HepG2 (cell line): ENCODE measurements around the gene CEP44. TPM values are rescaled to one million over a fixed set of nuclear protein-coding genes. Genes with fewer than 3 reads are reported as not detected.

ENCODE experiments used
- ATAC-seq: fragments of 200-7000 bp; cut with Tn5 transposase; 3 replicates; pipeline ENCODE4 v1.9.1; 2020; ENCODE audit warnings: mild to moderate bottlenecking, moderate library complexity
- Bru-seq: library from RNA; stranded (reverse); fragments of 400-500 nt; gene quantifications from one replicate; lab custom pipeline; 2021; lab: Mats Ljungman, UMichigan
- BruChase-seq, 2 experiments: library from RNA; stranded (reverse); fragments of 400-500 nt; gene quantifications; one replicate each; lab custom pipeline; 2021; lab: Mats Ljungman, UMichigan
- BruUV-seq: library from RNA; stranded (reverse); fragments of 400-500 nt; replicated peaks from 2 replicates; lab custom pipeline; 2021; lab: Mats Ljungman, UMichigan
- CTCF ChIA-PET: fragments of 300-600 bp; formaldehyde crosslinking; extraction: SDS; loops from one replicate; lab custom pipeline; 2021; ENCODE audit warnings: low total read pairs, inconsistent platforms, low intra/inter-chr PET ratio; lab: Yijun Ruan, JAX
- POLR2A ChIA-PET: fragments of 350-600 bp; sonication (Branson Sonifier 250); formaldehyde crosslinking; loops from one replicate; lab custom pipeline; 2020; ENCODE audit warnings: antibody characterized with exemption, inconsistent platforms; lab: Yijun Ruan, JAX
- DNase-seq: peaks from one replicate; pipeline ENCODE4 v3.0.0-alpha.2; 2015; ENCODE audit warnings: low spot score
- FAIRE-seq: peaks from 3 replicates; lab custom pipeline; 2011; peaks lifted over from hg19 to GRCh38; lab: Jason Lieb, UNC
- H2AFZ ChIP-seq: one replicate; pipeline ENCODE4 v1.6.1; 2011; ENCODE audit warnings: low read length, inconsistent platforms
- H3K27ac ChIP-seq: fragments of 300-600 bp; 3 replicates; pipeline ENCODE4 v1.8.0; 2011; ENCODE audit warnings: mixed run types, mild to moderate bottlenecking, mixed read lengths, low read length, inconsistent platforms; ENCODE audit not compliant: insufficient read depth; ENCODE audit errors: extremely low read length
- H3K27me3 ChIP-seq, 2 experiments: fragments of 200-600 bp in 1 of 2; 2 replicates in 1 of 2; 3 replicates in 1 of 2; pipeline versions ENCODE4 v1.6.0 to v1.8.0; 2011; ENCODE audit warnings: low read length in 2 of 2, mild to moderate bottlenecking in 2 of 2, moderate library complexity in 2 of 2, inconsistent platforms in 1 of 2; ENCODE audit not compliant: insufficient read depth in 2 of 2, control insufficient read depth in 1 of 2
- H3K36me3 ChIP-seq, 2 experiments: fragments of 200-600 bp in 1 of 2; replicated peaks in 1 of 2; 2 replicates in 1 of 2; 3 replicates in 1 of 2; pipeline versions ENCODE4 v1.5.1 to v1.8.0; 2011; ENCODE audit warnings: low read length in 2 of 2, inconsistent platforms in 1 of 2; ENCODE audit not compliant: insufficient read depth in 2 of 2, control insufficient read depth in 1 of 2
- H3K4me1 ChIP-seq: 2 replicates; pipeline ENCODE4 v1.5.1; 2012; ENCODE audit warnings: low read length, inconsistent platforms; ENCODE audit not compliant: insufficient read depth
- H3K4me2 ChIP-seq: 2 replicates; pipeline ENCODE4 v1.6.0; 2011; ENCODE audit warnings: low read depth, low read length, inconsistent platforms
- H3K4me3 ChIP-seq, 3 experiments: fragments of 200-600 bp in 1 of 3; sonication (generic), shearing (Covaris generic) in 1 of 3; replicated peaks in 1 of 3; 2 replicates each; pipeline ENCODE4 v1.5.1; 2011 to 2016; ENCODE audit warnings: low read length in 3 of 3, inconsistent platforms in 2 of 3, low read depth in 2 of 3, mild to moderate bottlenecking in 2 of 3, control low read depth in 1 of 3, mixed read lengths in 1 of 3; ENCODE audit not compliant: insufficient read depth in 1 of 3
- H3K79me2 ChIP-seq: one replicate; pipeline ENCODE4 v1.6.1; 2011; ENCODE audit warnings: low read length, inconsistent platforms; ENCODE audit not compliant: insufficient read depth
- H3K9ac ChIP-seq: 2 replicates; pipeline ENCODE4 v1.6.0; 2011; ENCODE audit warnings: mild to moderate bottlenecking, low read depth, low read length, inconsistent platforms; ENCODE audit not compliant: insufficient read depth
- H3K9me3 ChIP-seq: 2 replicates; pipeline ENCODE4 v1.5.1; 2012; ENCODE audit warnings: mild to moderate bottlenecking, low read length
- H4K20me1 ChIP-seq: 2 replicates; pipeline ENCODE4 v1.6.0; 2011; ENCODE audit warnings: inconsistent platforms, mild to moderate bottlenecking, low read length, moderate library complexity; ENCODE audit not compliant: insufficient read depth
- ARHGAP35 ChIP-seq: sonication (generic); formaldehyde crosslinking; IDR thresholded peaks from 2 replicates; pipeline ENCODE4 v1.9.0; 2022; ENCODE audit warnings: mild to moderate bottlenecking, inconsistent platforms, moderate library complexity, missing genetic modification reagents, borderline replicate concordance
- ISL2 ChIP-seq: sonication (generic); formaldehyde crosslinking; IDR thresholded peaks from 2 replicates; pipeline ENCODE4 v1.5.0; 2020; ENCODE audit warnings: missing genetic modification reagents
- MED8 ChIP-seq: sonication (generic); formaldehyde crosslinking; IDR thresholded peaks from 2 replicates; pipeline ENCODE4 v1.8.1; 2023; ENCODE audit warnings: mild to moderate bottlenecking, missing genetic modification reagents; ENCODE audit not compliant: insufficient replicate concordance
- SIX1 ChIP-seq: sonication (generic); formaldehyde crosslinking; IDR thresholded peaks from 2 replicates; pipeline ENCODE4 v1.4.0; 2020; ENCODE audit warnings: missing genetic modification reagents, borderline replicate concordance
- SPEN ChIP-seq: sonication (generic); formaldehyde crosslinking; IDR thresholded peaks from 2 replicates; pipeline ENCODE4 v1.5.1; 2020; ENCODE audit warnings: low read depth, mild to moderate bottlenecking, missing genetic modification reagents
- TARDBP ChIP-seq: sonication (generic); formaldehyde crosslinking; IDR thresholded peaks from 2 replicates; pipeline ENCODE4 v1.8.0; 2022; ENCODE audit warnings: mild to moderate bottlenecking, missing genetic modification reagents
- ZBTB1 ChIP-seq: sonication (generic); formaldehyde crosslinking; IDR thresholded peaks from 2 replicates; pipeline ENCODE4 v1.4.0; 2020; ENCODE audit warnings: missing genetic modification reagents, borderline replicate concordance
- ZNF143 ChIP-seq: sonication (generic); formaldehyde crosslinking; IDR thresholded peaks from 2 replicates; pipeline ENCODE4 v1.4.0; 2020; ENCODE audit warnings: missing genetic modification reagents
- ZNF333 ChIP-seq: sonication (generic); formaldehyde crosslinking; IDR thresholded peaks from 2 replicates; pipeline ENCODE4 v1.4.0; 2020; ENCODE audit warnings: mild to moderate bottlenecking, missing genetic modification reagents, borderline replicate concordance
- WGBS: methylation state at CpG from one replicate; pipeline ENCODE4 v1.1.6; 2017; ENCODE audit warnings: low lambda C conversion rate; 5-methylcytosine and 5-hydroxymethylcytosine counted together
- in situ Hi-C: cut with HindIII; loops from 2 replicates; pipeline ENCODE4 v1.10.0; 2017; ENCODE audit warnings: low pct_unique_long_range_greater_than_20kb; ENCODE audit not compliant: extremely low pct_ligation_motif_present
- intact Hi-C: fragments of 100-400 bp; cut with micrococcal nuclease; formaldehyde crosslinking; loops from one replicate; pipeline ENCODE4 v1.10.0; 2022; ENCODE audit not compliant: unreplicated experiment
- long read RNA-seq, 2 experiments: library from RNA in 1 of 2; library from polyadenylated mRNA in 1 of 2; stranded (forward) in 1 of 2; unstranded in 1 of 2; transcript quantifications; one replicate each; pipeline ENCODE4 v2.0.0, GENCODE V29; 2019 to 2022
- polyA minus RNA-seq, 3 experiments: library from RNA; depleted of rRNA, polyadenylated mRNA; stranded (reverse); fragments of >200 nt; gene quantifications; 2 replicates each; pipeline ENCODE4 v1.2.3, GENCODE V29; 2011; ENCODE audit warnings: low replicate concordance in 1 of 3
- polyA plus RNA-seq, 8 experiments: library from polyadenylated mRNA; depleted of rRNA in 3 of 8; stranded (reverse) in 7 of 8; unstranded in 1 of 8; fragments of >200 nt; fragmentation: Illumina TruSeq in 4 of 8; extraction: Trizol in 4 of 8; gene quantifications; 2 replicates each; pipeline versions ENCODE4 v1.2.1 to v1.2.3, GENCODE V29; 2011 to 2016; ENCODE audit warnings: low read depth in 4 of 8, missing spikeins in 1 of 8, mixed read lengths in 1 of 8; ENCODE audit not compliant: insufficient read depth in 1 of 8
- total RNA-seq, 5 experiments: library from RNA; depleted of rRNA; stranded (reverse); fragments of >200 nt; fragmentation: Illumina TruSeq; extraction: Trizol; gene quantifications; 2 replicates each; pipeline ENCODE4 v1.2.3, GENCODE V29; 2016; ENCODE audit warnings: low read depth in 1 of 5
- TF ChIP-seq, protein P1 (sequence below): sonication (generic); formaldehyde crosslinking; IDR thresholded peaks from 2 replicates; pipeline ENCODE4 v1.4.0; 2020; ENCODE audit warnings: missing genetic modification reagents, borderline replicate concordance

CEP44 gene, protein sequence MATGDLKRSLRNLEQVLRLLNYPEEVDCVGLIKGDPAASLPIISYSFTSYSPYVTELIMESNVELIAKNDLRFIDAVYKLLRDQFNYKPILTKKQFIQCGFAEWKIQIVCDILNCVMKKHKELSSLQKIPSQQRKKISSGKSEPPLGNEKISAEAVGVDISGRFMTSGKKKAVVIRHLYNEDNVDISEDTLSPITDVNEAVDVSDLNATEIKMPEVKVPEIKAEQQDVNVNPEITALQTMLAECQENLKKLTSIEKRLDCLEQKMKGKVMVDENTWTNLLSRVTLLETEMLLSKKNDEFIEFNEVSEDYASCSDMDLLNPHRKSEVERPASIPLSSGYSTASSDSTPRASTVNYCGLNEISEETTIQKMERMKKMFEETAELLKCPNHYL
- total RNA-seq (2016; rRNA removed; fragmentation: Illumina TruSeq; extraction: Trizol) (11.9 and 13.3 TPM in 2 replicates), polyA plus RNA-seq (2011; rRNA removed) (4.9 and 5.5 TPM in 2 replicates), polyA minus RNA-seq (2011; rRNA and poly(A)+ RNA removed; ENCODE audit: low replicate concordance) (3.1 and 15.7 TPM in 2 replicates), Bru-seq, nascent RNA (percentile 61 among the genes with signal in this experiment), BruChase-seq, experiment 1, labeled RNA remaining after a 6-hour chase (percentile 64 among the genes with signal in this experiment), BruChase-seq, experiment 2, labeled RNA remaining after a 2-hour chase (percentile 71 among the genes with signal in this experiment)
- 1.4 and 2.3 TPM in 2 replicates for total RNA-seq (2016; cell fraction: cytosol; rRNA removed; fragmentation: Illumina TruSeq; extraction: Trizol; ENCODE audit: low read depth)
- total RNA-seq (2016; cell fraction: insoluble cytoplasmic fraction; rRNA removed; fragmentation: Illumina TruSeq; extraction: Trizol): 11.2 and 18.1 TPM in 2 replicates
- total RNA-seq (2016; cell fraction: membrane; rRNA removed; fragmentation: Illumina TruSeq; extraction: Trizol): 3.9 and 5.3 TPM in 2 replicates
- total RNA-seq (2016; cell fraction: nucleus; rRNA removed; fragmentation: Illumina TruSeq; extraction: Trizol): 14.5 and 17.5 TPM in 2 replicates
- 1.9 and 3.0 TPM in 2 replicates for polyA plus RNA-seq (2011; cell fraction: cytosol; rRNA removed)
- polyA plus RNA-seq (2011; cell fraction: nucleus; rRNA removed): 4.4 and 6.3 TPM in 2 replicates
- 6.9 and 7.1 TPM in 2 replicates for polyA plus RNA-seq (2012)
- 0.22 and 0.40 TPM in 2 replicates for polyA plus RNA-seq (2016; cell fraction: cytosol; fragmentation: Illumina TruSeq; extraction: Trizol; ENCODE audit: low read depth)
- 6.8 and 8.4 TPM in 2 replicates for polyA plus RNA-seq (2016; cell fraction: insoluble cytoplasmic fraction; fragmentation: Illumina TruSeq; extraction: Trizol; ENCODE audit: low read depth)
- polyA plus RNA-seq (2016; cell fraction: membrane; fragmentation: Illumina TruSeq; extraction: Trizol; ENCODE audit: low read depth): 0.85 and 1.0 TPM in 2 replicates
- 12.3 and 12.9 TPM in 2 replicates for polyA plus RNA-seq (2016; cell fraction: nucleus; fragmentation: Illumina TruSeq; extraction: Trizol; ENCODE audit: insufficient read depth, low read depth)
- polyA minus RNA-seq (2011; cell fraction: cytosol; rRNA and poly(A)+ RNA removed): 5.1 and 5.7 TPM in 2 replicates
- polyA minus RNA-seq (2011; cell fraction: nucleus; rRNA and poly(A)+ RNA removed): 21.4 and 25.0 TPM in 2 replicates
- long read RNA-seq, experiment 1, partial matches to known transcripts: 4 of 8 reads
- long read RNA-seq, experiment 1, other reads (novel, unspliced or antisense): 4 of 8 reads
- long read RNA-seq, experiment 2, partial matches to known transcripts: 0 of 5 reads
- long read RNA-seq, experiment 2, other reads (novel, unspliced or antisense): 5 of 5 reads

GRCh38 chr4:174283507-174284471, at the start of gene CEP44, which contains the start of gene FBXO8:
CEP44 (plus strand) TSS chr4:174283911; CDS start chr4:174299122, 15,211 bp downstream.
FBXO8 (minus strand) TSS chr4:174283667; CDS start chr4:174263092, 20,575 bp downstream.
- peak; percentile 92 for ATAC-seq
- intact Hi-C loops: loop anchor here (2.0 kb wide), 1 partner anchor 61 kb away; no protein-coding TSS in a partner anchor
- POLR2A ChIA-PET: interaction anchor here (1.5 kb wide), 1 partner anchor 23 kb away, joined by 4 read pairs; no protein-coding TSS in a partner anchor
- TF ChIP-seq ZBTB1 (CRISPR knock-in tag): no peak
- TF ChIP-seq ZNF143 (CRISPR knock-in tag): peak; percentile 78
- peak; percentile 70; the same call in 1 of the 2 replicates for TF ChIP-seq TARDBP (CRISPR knock-in tag)
- 0 out of 2 replicates have a peak, but pooled peaks have one; percentile 21 for TF ChIP-seq ISL2 (CRISPR knock-in tag)
- peak; percentile 89 for TF ChIP-seq SPEN (CRISPR knock-in tag)
- 0 out of 2 replicates have a peak, but pooled peaks have one; percentile 65 for TF ChIP-seq ZNF333
- no peak for TF ChIP-seq SIX1
- no peak for TF ChIP-seq MED8 (CRISPR knock-in tag)
- TF ChIP-seq, protein P1, sequence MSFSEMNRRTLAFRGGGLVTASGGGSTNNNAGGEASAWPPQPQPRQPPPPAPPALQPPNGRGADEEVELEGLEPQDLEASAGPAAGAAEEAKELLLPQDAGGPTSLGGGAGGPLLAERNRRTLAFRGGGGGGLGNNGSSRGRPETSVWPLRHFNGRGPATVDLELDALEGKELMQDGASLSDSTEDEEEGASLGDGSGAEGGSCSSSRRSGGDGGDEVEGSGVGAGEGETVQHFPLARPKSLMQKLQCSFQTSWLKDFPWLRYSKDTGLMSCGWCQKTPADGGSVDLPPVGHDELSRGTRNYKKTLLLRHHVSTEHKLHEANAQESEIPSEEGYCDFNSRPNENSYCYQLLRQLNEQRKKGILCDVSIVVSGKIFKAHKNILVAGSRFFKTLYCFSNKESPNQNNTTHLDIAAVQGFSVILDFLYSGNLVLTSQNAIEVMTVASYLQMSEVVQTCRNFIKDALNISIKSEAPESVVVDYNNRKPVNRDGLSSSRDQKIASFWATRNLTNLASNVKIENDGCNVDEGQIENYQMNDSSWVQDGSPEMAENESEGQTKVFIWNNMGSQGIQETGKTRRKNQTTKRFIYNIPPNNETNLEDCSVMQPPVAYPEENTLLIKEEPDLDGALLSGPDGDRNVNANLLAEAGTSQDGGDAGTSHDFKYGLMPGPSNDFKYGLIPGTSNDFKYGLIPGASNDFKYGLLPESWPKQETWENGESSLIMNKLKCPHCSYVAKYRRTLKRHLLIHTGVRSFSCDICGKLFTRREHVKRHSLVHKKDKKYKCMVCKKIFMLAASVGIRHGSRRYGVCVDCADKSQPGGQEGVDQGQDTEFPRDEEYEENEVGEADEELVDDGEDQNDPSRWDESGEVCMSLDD (CRISPR knock-in tag): 0 out of 2 replicates have a peak, but pooled peaks have one; percentile 48
- TF ChIP-seq ARHGAP35 (CRISPR knock-in tag): no peak

More at GRCh38 chr4:174283507-174284471, at the start of gene CEP44, which contains the start of gene FBXO8:
- in situ Hi-C loops: no loop called here
- FAIRE-seq (no peak), DNase-seq (peak; percentile 70)
- under 1% methylated on average over 22 of the region's 52 CpGs for WGBS
- peak within 1 kb of the TSS; percentile 73 for H3K4me2 ChIP-seq
- H3K27me3 ChIP-seq: no peaks in the 10 kb centered on the region; a peak in 1 of 5 replicates
- peak within 1 kb of the TSS; percentile 100 for H2AFZ ChIP-seq
- H4K20me1 ChIP-seq: no peaks in the 10 kb centered on the region
- CTCF ChIA-PET: no interaction called here
- H3K4me1 ChIP-seq: peaks cover 25% of the 10 kb centered on the region
- peak within 1 kb of the TSS; percentile 99 for H3K9ac ChIP-seq
- no peaks in the 10 kb centered on the region for H3K36me3 ChIP-seq
- BruUV-seq: no TSS peak
- peaks cover 45% of the 10 kb centered on the region for H3K79me2 ChIP-seq
- H3K9me3 ChIP-seq: no peaks in the 10 kb centered on the region
- H3K4me3 ChIP-seq: peak within 1 kb of the TSS; percentile 92 to 95 (median 93)
- peak within 1 kb of the TSS; percentile 100 for H3K27ac ChIP-seq
